SH-SY5Y (cell line): ENCODE measurements around the gene ADAM12.

Experiments used
- GATA2 ChIP-seq: IDR thresholded peaks from 2 replicates; pipeline ENCODE4 v1.6.1; 2011; ENCODE audit warnings: mild to moderate bottlenecking, low read depth, low read length
- GATA3 ChIP-seq: IDR thresholded peaks from 2 replicates; pipeline ENCODE4 v1.6.1; 2011; ENCODE audit warnings: low read depth, mild to moderate bottlenecking, low read length, moderate library complexity

GRCh38 chr10:126205486-126206205 is 182.6 kb downstream of the ADAM12 start:
- TF ChIP-seq GATA2 (no peak), GATA3 (no peak)
